SH-SY5Y (cell line): ENCODE results near the gene SFTA2.

Experiments
- GATA2 ChIP-seq: IDR thresholded peaks from 2 replicates; pipeline ENCODE4 v1.6.1; 2011; ENCODE audit warnings: mild to moderate bottlenecking, low read depth, low read length
- GATA3 ChIP-seq: IDR thresholded peaks from 2 replicates; pipeline ENCODE4 v1.6.1; 2011; ENCODE audit warnings: low read depth, mild to moderate bottlenecking, low read length, moderate library complexity

DNA sequence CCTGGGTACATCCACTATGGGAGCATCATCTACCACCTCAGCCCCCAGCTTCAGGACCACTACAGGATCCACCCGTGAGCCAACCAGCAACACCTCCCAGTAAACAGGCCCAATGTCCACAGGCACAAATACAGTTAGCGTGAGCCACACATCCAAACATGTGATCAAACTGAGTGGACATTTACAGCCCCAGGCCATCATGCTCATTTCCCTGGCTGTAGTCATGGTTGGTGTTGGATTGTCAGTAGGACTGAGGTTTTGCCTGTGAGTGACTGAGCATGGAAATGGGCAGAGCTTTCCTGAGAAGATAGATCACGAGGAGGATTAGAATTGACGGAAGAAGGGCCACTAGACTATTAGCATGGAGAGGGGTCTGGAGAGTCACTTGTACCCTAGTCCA lies 40.8 kb upstream of the SFTA2 start:
- TF ChIP-seq GATA2, result no peak
- no peak for TF ChIP-seq GATA3
